OCI-LY7 (cell line): ENCODE measurements around the gene TMEM156. TPM values are rescaled to one million over a fixed set of nuclear protein-coding genes. Genes with fewer than 3 reads are reported as not detected.

Source experiments
- BruUV-seq: library from RNA; stranded (reverse); fragments of 400-500 nt; replicated peaks from 2 replicates; lab custom pipeline; 2021; lab: Mats Ljungman, UMichigan
- CTCF ChIA-PET: fragments of 300-600 bp; sonication (Branson Sonifier 250); formaldehyde crosslinking; loops from one replicate; lab custom pipeline; 2022; ENCODE audit warnings: antibody characterized with exemption; ENCODE audit not compliant: unreplicated experiment; lab: Charles Lee
- POLR2A ChIA-PET: fragments of 300-600 bp; sonication (Branson Sonifier 250); formaldehyde crosslinking; loops from one replicate; lab custom pipeline; 2022; ENCODE audit warnings: antibody characterized with exemption; lab: Charles Lee
- DNase-seq: peaks from one replicate; pipeline ENCODE4 v3.0.0-alpha.2; 2015; ENCODE audit warnings: low spot score
- H2AFZ ChIP-seq: fragments of 200-600 bp; sonication (generic), shearing (Covaris generic); 2 replicates; pipeline ENCODE4 v1.6.1; 2014; ENCODE audit warnings: mild to moderate bottlenecking, antibody characterized with exemption, low read length, moderate library complexity
- H3K27ac ChIP-seq: fragments of 200-600 bp; sonication (generic); 2 replicates; pipeline ENCODE4 v1.5.1; 2014; ENCODE audit warnings: mixed run types, low read depth, mild to moderate bottlenecking, moderate library complexity, low read length, inconsistent platforms; ENCODE audit not compliant: poor library complexity, severe bottlenecking
- H3K36me3 ChIP-seq: fragments of 200-600 bp; sonication (generic); 2 replicates; pipeline ENCODE4 v1.6.1; 2014; ENCODE audit warnings: mild to moderate bottlenecking, antibody characterized with exemption, low read length, moderate library complexity, mixed read lengths; ENCODE audit not compliant: insufficient read depth
- H3K4me1 ChIP-seq: fragments of 200-600 bp; sonication (generic); 2 replicates; pipeline ENCODE4 v1.5.1; 2014; ENCODE audit warnings: mild to moderate bottlenecking, low read length; ENCODE audit not compliant: insufficient read depth, poor library complexity, severe bottlenecking
- H3K4me2 ChIP-seq: fragments of 200-600 bp; sonication (generic); 2 replicates; pipeline ENCODE4 v1.6.1; 2014; ENCODE audit warnings: mild to moderate bottlenecking, low read length
- H3K4me3 ChIP-seq: fragments of 200-600 bp; sonication (generic); 2 replicates; pipeline ENCODE4 v1.5.1; 2014; ENCODE audit warnings: mild to moderate bottlenecking, low read depth, low read length; ENCODE audit not compliant: poor library complexity, severe bottlenecking
- H3K79me2 ChIP-seq: fragments of 200-600 bp; sonication (generic); 2 replicates; pipeline ENCODE4 v1.6.1; 2016; ENCODE audit warnings: low read depth, mild to moderate bottlenecking, low read length, moderate library complexity, mixed read lengths; ENCODE audit not compliant: insufficient read depth
- H3K9me2 ChIP-seq: fragments of 200-600 bp; sonication (generic); 2 replicates; pipeline ENCODE4 v1.6.1; 2016; ENCODE audit warnings: mild to moderate bottlenecking, low read length, mixed read lengths; ENCODE audit not compliant: insufficient read depth
- H3K9me3 ChIP-seq: fragments of 200-600 bp; sonication (generic); 2 replicates; pipeline ENCODE4 v1.6.1; 2014; ENCODE audit warnings: mild to moderate bottlenecking, mixed run types, low read length, mixed read lengths
- H4K20me1 ChIP-seq: fragments of 200-600 bp; sonication (generic); 2 replicates; pipeline ENCODE4 v1.6.1; 2014; ENCODE audit warnings: mild to moderate bottlenecking, antibody characterized with exemption, low read length, moderate library complexity, mixed read lengths; ENCODE audit not compliant: insufficient read depth
- CTCF ChIP-seq: fragments of 200-600 bp; sonication (generic); conservative IDR thresholded peaks from 2 replicates; pipeline ENCODE4 v1.5.1; 2014; ENCODE audit warnings: mild to moderate bottlenecking, antibody characterized with exemption, low read length, moderate library complexity, mixed read lengths
- EZH2phosphoT487 ChIP-seq: fragments of 200-600 bp; sonication (generic); IDR thresholded peaks from 2 replicates; pipeline ENCODE4 v1.6.1; 2018; ENCODE audit warnings: low read depth, borderline replicate concordance, mild to moderate bottlenecking, mixed run types, antibody characterized with exemption, low read length, moderate library complexity, mixed read lengths
- intact Hi-C: fragments of 100-400 bp; cut with micrococcal nuclease; formaldehyde crosslinking; loops from one replicate; pipeline ENCODE4 v1.10.0; 2022; ENCODE audit not compliant: unreplicated experiment
- total RNA-seq, 2 experiments: library from RNA; depleted of rRNA in 1 of 2; stranded (reverse); fragments of >200 nt in 1 of 2; shearing (Covaris generic) in 1 of 2; gene quantifications; 2 replicates each; pipeline ENCODE4 v1.2.3, GENCODE V29; 2014 to 2022

TMEM156 gene
- total RNA-seq, 2 experiments from 2014 or later: 29.0 to 29.4 TPM

- POLR2A ChIA-PET: interaction anchor here (0.7 to 7.5 kb wide), 11 partner anchors 8 to 1144 kb away, joined by 3 to 169 read pairs (median 3); partner anchors contain the start of gene TMEM156
- Histone ChIP-seq H3K36me3 (no peaks in the 10 kb centered on the region), H3K79me2 (peaks cover 18% of the 10 kb centered on the region), H3K9me3 (no peaks in the 10 kb centered on the region), H3K4me2 (peak overlapping the region; percentile 77), H4K20me1 (no peaks in the 10 kb centered on the region), H3K9me2 (no peaks in the 10 kb centered on the region), H3K27ac (peak overlapping the region; percentile 28), H3K4me1 (peaks cover 59% of the 10 kb centered on the region), H2AFZ (peak overlapping the region; percentile 80), H3K4me3 (peak overlapping the region; percentile 1)
- CTCF ChIA-PET: interaction anchor here (1.7 kb wide), 1 partner anchor 10 kb away, joined by 6 read pairs; the partner anchor contains the start of gene TMEM156
- TF ChIP-seq CTCF: no peak
- intact Hi-C loops: no loop called here
- no TSS peak for BruUV-seq
- DNase-seq: no peak
Observed at GRCh38 chr4:39042366-39042765, 10.2 kb upstream of the TMEM156 start.

- Histone ChIP-seq H2AFZ (no peak overlapping the region), H3K9me3 (no peaks in the 10 kb centered on the region), H4K20me1 (no peaks in the 10 kb centered on the region), H3K4me1 (peaks cover 72% of the 10 kb centered on the region), H3K4me3 (no peak overlapping the region), H3K4me2 (no peak overlapping the region), H3K79me2 (no peaks in the 10 kb centered on the region), H3K27ac (no peak overlapping the region), H3K36me3 (no peaks in the 10 kb centered on the region), H3K9me2 (no peaks in the 10 kb centered on the region)
- POLR2A ChIA-PET: interaction anchor here (1.1 to 7.5 kb wide), 2 partner anchors 8 to 127 kb away, joined by 3 to 169 read pairs; partner anchors contain the start of gene TMEM156
- intact Hi-C loops: no loop called here
- no TSS peak for BruUV-seq
- no peak for DNase-seq
- CTCF ChIA-PET: no interaction called here
- TF ChIP-seq EZH2phosphoT487 (no peak), CTCF (no peak)
Observed at GRCh38 chr4:39039108-39039507, 6.9 kb upstream of the TMEM156 start.

- Histone ChIP-seq H3K9me3 (no peaks in the 10 kb centered on the region), H3K27ac (peak overlapping the region; percentile 1), H3K79me2 (no peaks in the 10 kb centered on the region), H3K36me3 (no peaks in the 10 kb centered on the region), H2AFZ (peak overlapping the region; percentile 26; the same call in 1 of the 2 replicates), H3K4me3 (no peak overlapping the region), H3K9me2 (no peaks in the 10 kb centered on the region), H4K20me1 (no peaks in the 10 kb centered on the region), H3K4me1 (peaks cover 77% of the 10 kb centered on the region), H3K4me2 (peak overlapping the region; percentile 50)
- ChIA-PET POLR2A (interaction anchor here (0.5 to 1.0 kb wide), 4 partner anchors 9 to 472 kb away, joined by 3 to 6 read pairs (median 4); no protein-coding TSS in a partner anchor), CTCF (no interaction called here)
- intact Hi-C loops: no loop called here
- peak; percentile 18 for DNase-seq
- TF ChIP-seq CTCF (no peak), EZH2phosphoT487 (no peak)
- BruUV-seq: no TSS peak
Observed at GRCh38 chr4:39037941-39038340, 5.7 kb upstream of the TMEM156 start.
